SU-DHL-6 (cell line): ENCODE measurements around the gene GH2.

Experiments used
- EZH2phosphoT487 ChIP-seq: fragments of 200-600 bp; sonication (generic), shearing (Covaris generic); conservative IDR thresholded peaks from 2 replicates; pipeline ENCODE4 v1.6.1; 2018; ENCODE audit warnings: mild to moderate bottlenecking, antibody characterized with exemption, low read length, moderate library complexity, mixed read lengths
- TF ChIP-seq, protein P1 (sequence below): fragments of 200-600 bp; sonication (generic); IDR thresholded peaks from one replicate; pipeline ENCODE4 v1.5.1; 2017; ENCODE audit warnings: antibody characterized with exemption, mild to moderate bottlenecking, low read length, moderate library complexity; ENCODE audit not compliant: insufficient read depth, poor library complexity, severe bottlenecking

DNA sequence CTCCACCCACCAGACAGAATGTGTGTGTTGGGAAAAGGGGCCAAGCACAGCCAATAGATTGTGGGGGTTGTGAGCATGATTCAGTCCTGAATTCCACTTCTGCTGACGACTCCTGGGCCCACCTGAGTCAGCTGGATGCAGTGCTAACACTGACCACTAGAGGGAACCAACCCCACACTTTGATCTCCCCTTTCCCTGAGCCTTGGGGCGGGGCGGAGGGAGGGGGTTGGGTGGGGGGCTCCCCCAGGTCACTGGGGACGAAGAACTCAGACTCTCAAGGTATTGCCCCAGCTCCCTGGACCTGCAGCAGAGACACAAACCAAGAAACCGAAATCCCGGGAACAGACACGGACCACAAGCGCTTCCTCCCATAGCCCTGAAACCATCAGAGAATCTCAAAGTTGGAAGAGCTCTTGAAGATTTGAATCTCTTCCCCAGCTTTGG lies 29.9 kb upstream of the GH2 start:
- TF ChIP-seq, protein P1, sequence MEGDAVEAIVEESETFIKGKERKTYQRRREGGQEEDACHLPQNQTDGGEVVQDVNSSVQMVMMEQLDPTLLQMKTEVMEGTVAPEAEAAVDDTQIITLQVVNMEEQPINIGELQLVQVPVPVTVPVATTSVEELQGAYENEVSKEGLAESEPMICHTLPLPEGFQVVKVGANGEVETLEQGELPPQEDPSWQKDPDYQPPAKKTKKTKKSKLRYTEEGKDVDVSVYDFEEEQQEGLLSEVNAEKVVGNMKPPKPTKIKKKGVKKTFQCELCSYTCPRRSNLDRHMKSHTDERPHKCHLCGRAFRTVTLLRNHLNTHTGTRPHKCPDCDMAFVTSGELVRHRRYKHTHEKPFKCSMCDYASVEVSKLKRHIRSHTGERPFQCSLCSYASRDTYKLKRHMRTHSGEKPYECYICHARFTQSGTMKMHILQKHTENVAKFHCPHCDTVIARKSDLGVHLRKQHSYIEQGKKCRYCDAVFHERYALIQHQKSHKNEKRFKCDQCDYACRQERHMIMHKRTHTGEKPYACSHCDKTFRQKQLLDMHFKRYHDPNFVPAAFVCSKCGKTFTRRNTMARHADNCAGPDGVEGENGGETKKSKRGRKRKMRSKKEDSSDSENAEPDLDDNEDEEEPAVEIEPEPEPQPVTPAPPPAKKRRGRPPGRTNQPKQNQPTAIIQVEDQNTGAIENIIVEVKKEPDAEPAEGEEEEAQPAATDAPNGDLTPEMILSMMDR = peak; percentile 23
- no peak for TF ChIP-seq EZH2phosphoT487
